ENCODE data around the gene RMRP.

Gene RMRP

DNA sequence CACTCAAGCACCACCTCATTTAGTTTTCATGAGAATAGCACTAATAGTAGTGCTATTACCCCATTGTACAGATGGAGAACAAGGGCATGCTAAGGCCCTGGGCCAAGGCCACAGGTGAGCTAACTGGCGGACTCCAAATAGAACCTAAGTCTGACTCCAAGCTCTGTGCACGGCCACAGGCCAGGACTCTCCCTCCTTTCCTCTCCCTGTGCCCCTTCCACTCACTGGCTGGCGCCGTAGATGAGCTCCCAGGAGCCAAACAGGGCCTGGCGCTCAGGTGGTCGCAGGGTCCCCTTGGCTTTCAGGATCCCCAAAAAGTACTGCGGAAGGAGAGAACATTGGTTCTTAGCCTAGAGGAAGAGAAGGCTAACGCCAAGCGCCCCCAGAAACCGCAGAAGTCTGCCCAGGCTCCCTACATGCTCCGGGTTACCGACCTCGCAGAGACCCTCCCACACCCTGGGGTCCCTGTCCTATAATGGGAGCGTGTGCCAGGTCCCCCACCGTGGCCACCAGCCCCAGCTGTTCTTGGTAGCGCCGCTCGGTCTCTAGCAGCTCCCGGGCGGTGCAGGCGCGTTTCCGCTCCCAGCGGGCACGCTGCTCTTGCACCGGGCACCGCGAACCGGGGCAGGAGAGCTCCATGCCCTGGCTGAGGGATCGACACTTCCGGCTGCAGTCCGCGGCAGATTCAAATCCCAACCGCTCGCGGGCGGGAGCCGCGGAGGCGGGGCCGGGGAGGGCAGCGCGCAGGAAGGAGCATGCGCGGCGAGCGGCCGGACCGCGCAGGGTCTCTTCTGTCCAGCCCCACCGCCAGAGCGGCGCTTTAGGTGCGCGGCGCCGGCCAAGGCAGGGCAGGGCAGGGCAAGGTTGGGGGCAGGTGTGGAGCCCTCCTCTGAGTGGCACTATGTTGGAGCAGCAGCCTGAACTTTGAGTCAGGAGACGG is 7.0 kb upstream of the RMRP start, which contains the start of gene ARHGEF39:
TSS of gene ARHGEF39 (minus strand) at position 665 of the 940 bp plus-strand sequence. CDS start at position 639, 26 bp downstream.
- TF ChIP-seq GATA3 (IDR thresholded peaks at IDR 0.05; ENCODE audit: low read depth, low read length) (no peak), GATA2 (IDR thresholded peaks at IDR 0.05; ENCODE audit: low read depth, low read length) (no peak)

DNA sequence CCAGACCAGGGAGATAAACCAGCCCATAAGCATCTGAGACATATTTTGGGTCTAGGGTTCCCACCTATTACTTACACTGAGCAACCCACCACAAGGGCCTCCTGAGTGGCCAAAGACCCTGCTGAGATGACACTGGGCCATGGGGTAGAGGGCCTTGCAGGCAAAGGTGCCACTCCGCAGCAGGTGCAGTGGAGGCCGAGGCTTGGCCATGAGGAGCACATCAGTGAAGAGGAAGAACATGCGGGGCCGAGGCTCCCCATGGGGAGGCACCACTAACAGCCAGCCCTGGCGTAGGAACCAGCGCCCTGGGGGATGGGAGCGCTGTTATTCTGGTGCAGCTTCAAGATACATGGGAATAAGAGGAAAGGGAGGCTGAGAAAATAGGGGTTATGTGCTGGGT is 4.6 kb upstream of the RMRP start:
- TF ChIP-seq GATA2 (IDR thresholded peaks at IDR 0.05; ENCODE audit: low read depth, low read length) (no peak), GATA3 (IDR thresholded peaks at IDR 0.05; ENCODE audit: low read depth, low read length) (no peak)

DNA sequence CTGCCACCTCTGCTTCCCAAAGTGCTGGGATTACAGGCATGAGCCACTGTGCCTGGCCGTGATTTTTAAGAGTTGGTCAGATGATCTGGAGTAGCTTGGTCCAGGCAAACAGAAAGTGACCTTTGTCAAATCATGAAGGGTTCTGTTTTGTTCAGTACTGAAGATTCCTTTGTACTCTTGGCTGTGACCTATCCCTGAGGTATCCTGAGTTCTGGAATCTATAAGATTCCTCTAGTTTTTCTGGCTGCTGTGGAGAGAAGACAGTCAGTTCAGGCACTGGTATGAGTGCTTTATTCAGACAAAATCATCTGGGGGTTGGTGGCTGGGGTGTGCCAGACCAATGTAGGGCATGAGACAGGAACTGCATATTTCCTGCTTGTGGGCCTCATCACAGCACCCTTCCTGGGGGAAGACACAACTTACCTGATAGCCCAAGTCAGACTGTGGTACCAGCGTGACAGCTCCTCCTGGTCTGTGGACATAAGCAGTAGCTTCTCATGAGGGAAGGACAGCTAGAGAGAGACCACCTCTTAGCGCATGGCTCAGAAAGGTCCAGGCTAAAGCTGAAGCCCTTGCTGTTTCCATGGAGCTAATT is 4.0 kb upstream of the RMRP start:
- TF ChIP-seq GATA3 (IDR thresholded peaks at IDR 0.05; ENCODE audit: low read depth, low read length) (no peak), GATA2 (IDR thresholded peaks at IDR 0.05; ENCODE audit: low read depth, low read length) (no peak)

DNA sequence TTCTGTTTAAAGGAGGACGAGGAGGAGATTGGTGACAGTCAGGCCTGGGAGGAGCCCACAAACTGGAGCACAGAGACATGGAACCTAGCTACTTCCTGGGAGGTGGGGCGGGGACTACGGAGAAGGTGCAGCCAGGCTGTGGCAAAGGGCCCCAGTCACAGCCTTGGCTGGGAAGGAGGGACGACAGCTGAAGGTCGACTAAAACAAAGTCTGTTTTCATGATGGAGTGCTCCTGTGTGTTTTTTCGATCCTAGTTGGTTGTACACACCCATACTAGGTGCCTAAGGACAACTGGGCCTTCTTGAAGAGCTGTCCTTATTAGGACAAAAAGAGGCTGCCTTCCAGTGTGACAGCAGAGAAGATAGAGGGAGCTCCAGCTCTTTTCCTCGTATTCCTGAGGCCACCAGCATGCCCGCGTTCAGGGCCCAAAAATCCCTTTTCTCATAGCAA is 3.2 kb upstream of the RMRP start:
- TF ChIP-seq GATA2 (IDR thresholded peaks at IDR 0.05; ENCODE audit: low read depth, low read length) = no peak
- TF ChIP-seq GATA3 (IDR thresholded peaks at IDR 0.05; ENCODE audit: low read depth, low read length) = no peak

DNA sequence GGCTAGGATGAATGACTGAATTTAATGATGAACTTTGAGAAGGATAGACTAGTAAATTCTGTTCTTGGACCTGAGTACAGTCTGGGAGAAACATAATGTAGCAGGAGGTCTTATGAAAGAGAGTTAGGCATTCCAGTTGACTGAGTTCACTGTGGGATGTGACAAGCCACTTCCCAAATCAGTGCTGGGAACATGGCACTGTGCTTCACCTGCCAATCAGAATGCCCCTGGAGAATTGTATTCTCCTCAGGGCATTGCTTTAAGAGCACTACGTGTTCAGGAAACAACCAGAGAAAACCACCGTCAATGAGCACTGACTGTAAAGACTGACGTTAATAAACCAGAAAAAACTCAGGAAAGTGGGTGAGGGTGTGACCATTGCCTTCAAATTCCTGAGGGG is 1.5 kb upstream of the RMRP start:
- TF ChIP-seq GATA2 (IDR thresholded peaks at IDR 0.05; ENCODE audit: low read depth, low read length) (no peak), GATA3 (IDR thresholded peaks at IDR 0.05; ENCODE audit: low read depth, low read length) (no peak)

DNA sequence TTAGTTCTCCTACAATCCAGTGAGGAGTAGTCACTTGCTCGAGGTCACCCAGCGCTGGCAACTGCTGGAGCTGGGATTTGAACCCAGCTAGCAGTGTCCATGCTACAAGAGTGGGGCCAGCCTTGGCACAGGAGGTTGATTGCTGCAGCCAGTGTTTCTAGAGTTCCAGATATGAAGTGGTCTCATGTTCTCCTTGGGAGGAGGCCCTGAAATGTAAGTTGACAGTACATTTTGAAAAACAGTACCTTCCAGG is 1.1 kb upstream of the RMRP start:
- TF ChIP-seq GATA2 (IDR thresholded peaks at IDR 0.05; ENCODE audit: low read depth, low read length) (no peak), GATA3 (IDR thresholded peaks at IDR 0.05; ENCODE audit: low read depth, low read length) (no peak)

DNA sequence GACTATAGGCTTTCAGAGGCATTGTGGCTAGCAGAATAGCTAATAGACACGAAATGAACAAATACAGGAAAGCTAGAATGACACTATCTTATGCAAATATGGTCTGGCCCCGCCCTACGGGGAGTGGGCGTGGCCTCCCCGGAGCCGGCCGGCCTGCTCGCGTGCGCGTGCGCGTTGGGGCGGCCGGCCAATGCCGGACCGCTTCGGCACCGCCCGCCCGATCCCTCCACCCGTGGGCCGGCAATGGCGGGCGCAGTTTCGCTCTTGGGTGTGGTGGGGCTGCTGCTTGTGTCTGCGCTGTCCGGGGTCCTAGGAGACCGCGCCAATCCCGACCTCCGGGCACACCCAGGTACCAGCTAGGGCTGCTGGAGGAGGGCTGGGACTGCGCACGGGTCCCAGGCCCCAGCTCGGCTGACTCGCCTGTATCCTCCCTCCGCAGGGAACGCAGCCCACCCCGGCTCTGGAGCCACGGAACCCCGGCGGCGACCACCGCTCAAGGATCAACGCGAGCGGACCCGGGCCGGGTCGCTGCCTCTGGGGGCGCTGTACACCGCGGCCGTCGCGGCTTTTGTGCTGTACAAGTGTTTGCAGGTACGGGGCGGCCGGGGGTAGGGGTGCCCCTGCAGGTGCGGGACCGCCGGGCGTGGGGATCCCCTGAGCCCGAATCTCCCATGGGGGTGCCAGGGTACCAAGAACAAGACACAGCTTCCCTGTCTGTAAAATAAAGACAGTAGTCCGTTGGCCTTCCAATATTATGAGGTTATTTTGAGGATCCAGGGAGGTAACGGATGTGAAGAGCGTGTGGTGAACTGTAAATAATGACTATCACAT is 533 bp upstream of the RMRP start, which contains the start of gene CCDC107:
TSS of gene CCDC107 (plus strand) at position 156 of the 831 bp plus-strand sequence. CDS start at position 244, 88 bp downstream.
- TF ChIP-seq GATA3 (IDR thresholded peaks at IDR 0.05; ENCODE audit: low read depth, low read length) (no peak), GATA2 (IDR thresholded peaks at IDR 0.05; ENCODE audit: low read depth, low read length) (no peak)

DNA sequence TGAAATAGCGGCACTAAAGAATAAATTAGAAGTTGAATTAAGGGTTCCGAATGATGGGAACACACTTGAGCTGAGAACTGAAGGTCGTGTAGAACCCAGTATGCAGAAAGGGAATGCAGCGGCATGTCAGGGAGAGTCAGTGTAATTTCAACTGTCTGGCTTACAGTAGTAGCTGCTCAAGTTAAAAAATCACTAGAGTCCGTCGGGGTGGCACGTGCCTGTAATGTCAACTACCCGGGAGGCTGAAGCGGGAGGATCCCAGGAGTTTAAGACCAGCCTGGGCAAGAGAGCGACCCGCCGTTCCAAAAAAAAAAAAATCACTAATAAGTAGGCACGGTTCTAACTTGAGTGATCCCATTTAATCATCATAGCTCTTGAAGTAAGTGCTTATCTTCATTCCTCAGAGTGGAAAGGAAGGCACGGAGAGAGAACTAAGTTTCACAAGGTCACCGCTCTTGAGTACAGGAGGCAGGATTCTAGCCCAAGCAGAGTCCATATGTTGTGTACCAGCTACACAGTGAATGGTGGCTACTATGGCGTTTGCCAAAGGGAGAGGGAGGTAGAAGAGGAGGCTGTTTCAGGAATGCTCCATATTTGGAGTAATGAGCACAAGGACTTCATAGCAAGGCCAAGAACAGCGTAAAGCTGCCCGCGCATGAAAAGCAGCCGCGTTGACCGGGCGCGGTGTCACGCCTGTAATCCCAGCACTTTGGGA is 831 bp downstream of the RMRP start:
- no peak for TF ChIP-seq GATA2 (IDR thresholded peaks at IDR 0.05; ENCODE audit: low read depth, low read length)
- no peak for TF ChIP-seq GATA3 (IDR thresholded peaks at IDR 0.05; ENCODE audit: low read depth, low read length)

DNA sequence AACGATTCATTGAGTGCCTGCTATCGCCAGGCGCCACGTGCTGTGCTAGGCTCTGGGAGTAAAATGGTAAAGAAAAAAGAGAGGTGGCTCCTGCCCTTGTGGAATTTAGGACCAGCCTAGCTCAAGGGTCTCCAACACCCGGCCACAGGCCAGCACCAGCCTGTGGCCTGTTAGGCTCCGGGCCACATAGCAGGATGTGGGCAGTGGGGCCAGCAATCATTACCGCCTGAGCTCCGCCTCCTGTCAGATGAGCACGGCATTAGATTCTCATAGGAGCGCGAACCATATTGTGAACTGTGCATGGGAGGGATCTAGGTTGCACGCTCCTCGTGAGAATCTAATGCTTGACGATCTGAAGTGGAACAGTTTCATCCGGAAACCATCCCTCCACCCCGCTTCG is 1.5 kb downstream of the RMRP start:
- TF ChIP-seq GATA2 (IDR thresholded peaks at IDR 0.05; ENCODE audit: low read depth, low read length) (no peak), GATA3 (IDR thresholded peaks at IDR 0.05; ENCODE audit: low read depth, low read length) (no peak)

DNA sequence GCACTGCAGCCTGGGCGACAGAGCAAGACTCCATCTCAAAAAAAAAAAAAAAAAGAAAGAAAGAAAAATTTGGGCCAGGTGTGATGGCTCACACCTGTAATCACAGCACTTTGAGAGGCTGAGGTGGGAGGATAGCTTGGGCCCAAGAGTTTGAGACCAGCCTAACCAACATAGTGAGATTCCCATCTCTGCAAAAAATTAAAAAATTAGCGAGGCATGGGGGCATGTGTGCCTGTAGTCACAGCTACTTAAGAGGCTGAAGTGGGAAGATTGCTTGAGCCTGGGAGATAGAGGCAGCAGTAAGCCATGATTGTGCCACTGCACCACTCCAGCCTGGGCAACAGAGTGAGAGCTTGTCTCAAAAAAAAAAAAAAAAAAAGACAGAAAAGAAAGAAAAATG is 4.2 kb downstream of the RMRP start:
- TF ChIP-seq GATA2 (IDR thresholded peaks at IDR 0.05; ENCODE audit: low read depth, low read length) (no peak), GATA3 (IDR thresholded peaks at IDR 0.05; ENCODE audit: low read depth, low read length) (no peak)

DNA sequence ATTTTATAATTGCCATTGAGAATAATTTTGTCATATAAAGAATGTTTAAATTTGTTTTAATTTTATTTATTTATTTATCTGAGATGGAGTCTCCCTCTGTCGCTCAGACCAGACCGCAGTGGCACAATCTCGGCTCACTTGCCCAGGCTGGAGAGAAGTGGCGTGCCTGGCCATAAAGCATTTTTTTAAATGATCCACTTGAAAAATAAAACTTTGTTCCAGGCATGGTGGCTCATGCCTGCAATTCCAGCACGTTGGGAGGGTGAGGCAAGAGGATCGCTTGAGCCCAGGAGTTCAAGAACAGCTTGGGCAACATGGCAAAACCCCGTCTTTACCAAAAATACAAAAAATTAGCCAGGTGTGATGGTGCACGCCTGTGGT is 5.0 kb downstream of the RMRP start:
- no peak for TF ChIP-seq GATA2 (IDR thresholded peaks at IDR 0.05; ENCODE audit: low read depth, low read length)
- TF ChIP-seq GATA3 (IDR thresholded peaks at IDR 0.05; ENCODE audit: low read depth, low read length) = no peak

DNA sequence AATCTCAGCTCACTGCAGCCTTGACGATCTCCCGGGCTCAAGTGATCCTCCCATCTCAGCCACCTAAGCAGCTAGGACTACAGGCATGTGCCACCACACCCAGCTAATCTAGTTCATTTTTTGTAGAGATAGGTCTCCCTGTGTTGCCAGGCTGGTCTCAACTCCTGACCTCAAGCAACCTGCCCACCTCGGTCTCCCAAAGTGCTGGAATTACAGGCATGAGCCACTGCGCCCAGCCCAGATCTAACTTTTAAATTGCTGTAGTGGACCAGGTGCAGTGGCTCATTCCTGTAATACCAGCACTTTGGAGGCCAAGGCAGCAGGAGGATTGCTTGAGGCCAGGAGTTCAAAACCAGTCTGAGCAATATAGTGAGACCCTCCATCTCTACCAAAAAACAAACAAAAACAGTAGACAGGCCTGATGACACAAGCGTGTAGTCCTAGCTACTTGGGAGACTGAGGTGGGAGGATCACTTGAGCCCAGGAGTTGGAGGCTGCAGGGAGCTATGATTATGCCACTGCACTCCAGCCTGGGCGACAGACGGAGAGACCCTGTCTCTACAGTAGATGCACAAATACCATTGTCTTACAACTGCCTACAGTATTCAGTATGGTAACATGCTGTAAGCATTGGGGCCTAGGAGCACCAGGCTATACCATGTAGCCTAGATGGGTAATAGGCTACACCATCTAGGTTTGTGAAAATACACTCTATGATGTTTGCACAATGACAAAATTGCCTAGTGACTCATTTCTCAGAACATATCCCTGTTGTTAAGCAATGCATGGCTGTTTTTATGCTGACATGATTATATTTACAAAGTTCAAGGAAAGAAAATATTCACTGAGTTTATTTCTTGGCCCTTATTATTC is 5.6 kb downstream of the RMRP start:
- TF ChIP-seq GATA3 (IDR thresholded peaks at IDR 0.05; ENCODE audit: low read depth, low read length) = no peak
- no peak for TF ChIP-seq GATA2 (IDR thresholded peaks at IDR 0.05; ENCODE audit: low read depth, low read length)
